Muscle of back (tissue), 11 donors: ENCODE results near the gene ICAM5. TPM values are rescaled to one million over a fixed set of nuclear protein-coding genes. Genes with fewer than 3 reads are reported as not detected.

ENCODE experiments used
- DNase-seq, 3 donors: peaks; one replicate each; pipeline versions ENCODE4 v3.0.0 to v3.0.0-alpha.2; 2013
- polyA plus RNA-seq, 10 donors: library from polyadenylated mRNA; unstranded; fragments of 120-200 nt; gene quantifications; one replicate each; pipeline ENCODE4 v1.2.1, GENCODE V29; 2013; ENCODE audit not compliant: insufficient read length in 10 of 10

ICAM5 gene
- polyA plus RNA-seq, 10 donors: 0.07 to 0.28 (median 0.15) TPM; not detected in 1

- DNase-seq: peak in 1 of 3 donors; percentile 37
Measured at GRCh38 chr19:10291554-10292205, 1.9 kb downstream of the ICAM5 start.

- peak in 1 of 3 donors; percentile 52 for DNase-seq
Measured at GRCh38 chr19:10292206-10292788, 2.5 kb downstream of the ICAM5 start.

GRCh38 chr19:10292789-10293636 lies 3.3 kb downstream of the ICAM5 start:
- no peak for DNase-seq

- DNase-seq: no peak
Measured at GRCh38 chr19:10293637-10294367, 4.0 kb downstream of the ICAM5 start.

GRCh38 chr19:10294368-10294697 lies 4.6 kb downstream of the ICAM5 start:
- DNase-seq: no peak

GRCh38 chr19:10295305-10295846 lies 5.6 kb downstream of the ICAM5 start:
- DNase-seq: peak in 1 of 3 donors; percentile 55

GRCh38 chr19:10295847-10296591 lies 6.3 kb downstream of the ICAM5 start:
- DNase-seq: no peak

- no peak for DNase-seq
Measured at GRCh38 chr19:10299545-10300458, 10.1 kb downstream of the ICAM5 start.

GRCh38 chr19:10305139-10305806 lies 15.5 kb downstream of the ICAM5 start:
- DNase-seq: no peak

GRCh38 chr19:10306327-10306726 lies 16.6 kb downstream of the ICAM5 start:
- DNase-seq: no peak

GRCh38 chr19:10309423-10309822 lies 19.7 kb downstream of the ICAM5 start, which contains the start of gene ZGLP1:
Gene ZGLP1 (minus strand): TSS chr19:10309815.
- DNase-seq: no peak

- peak; percentile 78 to 94 (median 89) for DNase-seq
Measured at GRCh38 chr19:10315335-10316214, 25.8 kb downstream of the ICAM5 start, which contains the start of gene FDX2. Gene FDX2 (minus strand): TSS chr19:10316015. CDS start chr19:10315996, 19 bp downstream.

GRCh38 chr19:10316229-10317044 lies 26.7 kb downstream of the ICAM5 start:
- DNase-seq: no peak

- no peak for DNase-seq
Measured at GRCh38 chr19:10317045-10317856, 27.5 kb downstream of the ICAM5 start.

- DNase-seq: no peak
Measured at GRCh38 chr19:10317857-10318462, 28.2 kb downstream of the ICAM5 start.
